Nephron progenitor cell (in vitro differentiated cells): ENCODE results near the gene PTPRD.

Experiments
- DNase-seq: peaks from one replicate; pipeline ENCODE4 v3.0.0; 2021
- H3K27ac Mint-ChIP-seq: 2 replicates; pipeline ENCODE4 v1.8.0; 2021; ENCODE audit warnings: mild to moderate bottlenecking, moderate library complexity, mixed read lengths
- H3K27me3 Mint-ChIP-seq: 2 replicates; pipeline ENCODE4 v1.8.0; 2021; ENCODE audit warnings: mild to moderate bottlenecking, low read depth, mixed read lengths; ENCODE audit not compliant: poor library complexity
- H3K36me3 Mint-ChIP-seq: 2 replicates; pipeline ENCODE4 v1.8.0; 2021; ENCODE audit warnings: low read depth, mixed read lengths
- H3K4me1 Mint-ChIP-seq: 2 replicates; pipeline ENCODE4 v1.8.0; 2021; ENCODE audit warnings: mixed read lengths
- H3K4me3 Mint-ChIP-seq: 2 replicates; pipeline ENCODE4 v1.8.0; 2021; ENCODE audit warnings: mild to moderate bottlenecking, moderate library complexity, mixed read lengths
- H3K9me3 Mint-ChIP-seq: 2 replicates; pipeline ENCODE4 v1.8.0; 2021; ENCODE audit warnings: mild to moderate bottlenecking, moderate library complexity, mixed read lengths
- CTCF ChIP-seq: fragments of 200-600 bp; sonication (generic); IDR thresholded peaks from 2 replicates; pipeline ENCODE4 v1.5.0; 2021; ENCODE audit warnings: antibody characterized with exemption

The PTPRD gene

GRCh38 chr9:10041726-10042229 is 571.0 kb downstream of the PTPRD start:
- DNase-seq: no peak
- Mint-ChIP-seq H3K27ac (no peak overlapping the region), H3K4me3 (no peak overlapping the region), H3K9me3 (no peaks in the 10 kb centered on the region), H3K27me3 (no peaks in the 10 kb centered on the region), H3K36me3 (no peaks in the 10 kb centered on the region), H3K4me1 (no peaks in the 10 kb centered on the region)
- no peak for TF ChIP-seq CTCF

- no peaks in the 10 kb centered on the region for H3K4me1 Mint-ChIP-seq
- H3K9me3 Mint-ChIP-seq: no peaks in the 10 kb centered on the region
- no peak overlapping the region for H3K27ac Mint-ChIP-seq
- H3K27me3 Mint-ChIP-seq: no peaks in the 10 kb centered on the region
- no peak for DNase-seq
- no peaks in the 10 kb centered on the region for H3K36me3 Mint-ChIP-seq
- H3K4me3 Mint-ChIP-seq: no peak overlapping the region
- TF ChIP-seq CTCF: no peak
Observed at GRCh38 chr9:10036095-10036494, 576.7 kb downstream of the PTPRD start.

- no peak overlapping the region for H3K27ac Mint-ChIP-seq
- no peaks in the 10 kb centered on the region for H3K4me1 Mint-ChIP-seq
- DNase-seq: no peak
- H3K9me3 Mint-ChIP-seq: peaks cover 6% of the 10 kb centered on the region
- H3K36me3 Mint-ChIP-seq: no peaks in the 10 kb centered on the region
- H3K4me3 Mint-ChIP-seq: no peak overlapping the region
- no peaks in the 10 kb centered on the region for H3K27me3 Mint-ChIP-seq
- no peak for TF ChIP-seq CTCF
Observed at GRCh38 chr9:10032166-10032565, 580.6 kb downstream of the PTPRD start.

GRCh38 chr9:10026443-10026984 is 586.3 kb downstream of the PTPRD start:
- no peak for TF ChIP-seq CTCF
- peaks cover 6% of the 10 kb centered on the region for H3K9me3 Mint-ChIP-seq
- no peak for DNase-seq
- no peak overlapping the region for H3K4me3 Mint-ChIP-seq
- no peaks in the 10 kb centered on the region for H3K27me3 Mint-ChIP-seq
- no peaks in the 10 kb centered on the region for H3K4me1 Mint-ChIP-seq
- H3K36me3 Mint-ChIP-seq: no peaks in the 10 kb centered on the region
- H3K27ac Mint-ChIP-seq: no peak overlapping the region

GRCh38 chr9:10015755-10016154 is 597.0 kb downstream of the PTPRD start:
- Mint-ChIP-seq H3K4me3 (no peak overlapping the region), H3K9me3 (no peaks in the 10 kb centered on the region), H3K36me3 (no peaks in the 10 kb centered on the region), H3K27me3 (no peaks in the 10 kb centered on the region), H3K27ac (no peak overlapping the region), H3K4me1 (no peaks in the 10 kb centered on the region)
- no peak for TF ChIP-seq CTCF
- DNase-seq: no peak

GRCh38 chr9:10014889-10015288 is 597.9 kb downstream of the PTPRD start:
- no peak overlapping the region for H3K4me3 Mint-ChIP-seq

More at GRCh38 chr9:10014889-10015288, 597.9 kb downstream of the PTPRD start:
- no peaks in the 10 kb centered on the region for H3K36me3 Mint-ChIP-seq
- H3K27me3 Mint-ChIP-seq: no peaks in the 10 kb centered on the region
- DNase-seq: no peak
- H3K9me3 Mint-ChIP-seq: no peaks in the 10 kb centered on the region
- H3K27ac Mint-ChIP-seq: no peak overlapping the region
- no peaks in the 10 kb centered on the region for H3K4me1 Mint-ChIP-seq
- TF ChIP-seq CTCF: no peak
